IMR-90 (cell line): ENCODE results near the gene GRIPAP1. TPM values are rescaled to one million over a fixed set of nuclear protein-coding genes. Genes with fewer than 3 reads are reported as not detected.
"Not testable (repeated sequence)": the region's sequence is repeated elsewhere in the genome, so short reads cannot be mapped to it uniquely, and the experiment has no call there.

Experiments used
- ATAC-seq: fragments of 200-7000 bp; cut with Tn5 transposase; 2 replicates; pipeline ENCODE4 v1.9.1; 2020; ENCODE audit warnings: low read depth, mild to moderate bottlenecking, moderate library complexity
- BruUV-seq: library from RNA; stranded (reverse); fragments of 400-500 nt; replicated peaks from 2 replicates; lab custom pipeline; 2021; lab: Mats Ljungman, UMichigan
- CTCF ChIA-PET: fragments of 300-600 bp; formaldehyde crosslinking; extraction: SDS; loops from one replicate; lab custom pipeline; 2021; ENCODE audit warnings: antibody characterized with exemption; lab: Yijun Ruan, JAX
- POLR2A ChIA-PET: fragments of 300-600 bp; sonication (Branson Sonifier 250); formaldehyde crosslinking; loops from one replicate; lab custom pipeline; 2022; ENCODE audit warnings: antibody characterized with exemption; ENCODE audit not compliant: unreplicated experiment; lab: Charles Lee
- DNase-seq: peaks from one replicate; pipeline ENCODE4 v3.0.0; 2013
- H2AFZ ChIP-seq: replicated peaks from 2 replicates; pipeline ENCODE3; 2013; ENCODE audit warnings: low read length, mild to moderate bottlenecking; ENCODE audit not compliant: poor library complexity
- H2AK5ac ChIP-seq: 2 replicates; pipeline ENCODE4 v1.6.1; 2013; ENCODE audit warnings: low read depth, low read length, inconsistent platforms
- H2AK9ac ChIP-seq: replicated peaks from 2 replicates; pipeline ENCODE3; 2013; ENCODE audit warnings: mild to moderate bottlenecking, low read depth, low read length, moderate library complexity; ENCODE audit not compliant: poor library complexity
- H2BK120ac ChIP-seq: 2 replicates; pipeline ENCODE4 v1.6.1; 2013; ENCODE audit warnings: low read depth, low read length, inconsistent platforms
- H2BK15ac ChIP-seq: 3 replicates; pipeline ENCODE4 v1.6.1; 2013; ENCODE audit warnings: low read depth, low read length, inconsistent platforms
- H2BK20ac ChIP-seq: 2 replicates; pipeline ENCODE4 v1.6.1; 2013; ENCODE audit warnings: low read depth, mild to moderate bottlenecking, inconsistent platforms, low read length, moderate library complexity
- H2BK5ac ChIP-seq: 2 replicates; pipeline ENCODE4 v1.6.1; 2013; ENCODE audit warnings: mild to moderate bottlenecking, low read depth, low read length, inconsistent platforms; ENCODE audit not compliant: poor library complexity, severe bottlenecking
- H3K14ac ChIP-seq: replicated peaks from 2 replicates; pipeline ENCODE4 v1.6.1; 2013; ENCODE audit warnings: low read depth, low read length, inconsistent platforms
- H3K18ac ChIP-seq: 2 replicates; pipeline ENCODE4 v1.6.1; 2013; ENCODE audit warnings: low read depth, low read length, control low read depth
- H3K23ac ChIP-seq: 2 replicates; pipeline ENCODE4 v1.6.1; 2013; ENCODE audit warnings: low read depth, low read length, inconsistent platforms
- H3K27ac ChIP-seq: 2 replicates; pipeline ENCODE4 v1.5.1; 2013; ENCODE audit warnings: mild to moderate bottlenecking, control low read depth, low read length; ENCODE audit not compliant: insufficient read depth
- H3K27me3 ChIP-seq: 2 replicates; pipeline ENCODE4 v1.6.1; 2013; ENCODE audit warnings: low read length; ENCODE audit not compliant: control insufficient read depth, insufficient read depth
- H3K36me3 ChIP-seq: 2 replicates; pipeline ENCODE4 v1.6.1; 2013; ENCODE audit warnings: low read length, mixed read lengths; ENCODE audit not compliant: control insufficient read depth, insufficient read depth
- H3K4ac ChIP-seq: 2 replicates; pipeline ENCODE4 v1.6.1; 2013; ENCODE audit warnings: low read depth, low read length, inconsistent platforms
- H3K4me1 ChIP-seq: 2 replicates; pipeline ENCODE4 v1.6.1; 2013; ENCODE audit warnings: low read length, mixed read lengths; ENCODE audit not compliant: control insufficient read depth, insufficient read depth
- H3K4me2 ChIP-seq: 2 replicates; pipeline ENCODE4 v1.6.1; 2013; ENCODE audit warnings: low read depth, mild to moderate bottlenecking, control low read depth, low read length, moderate library complexity
- H3K4me3 ChIP-seq: 2 replicates; pipeline ENCODE4 v1.5.1; 2013; ENCODE audit warnings: low read depth, mild to moderate bottlenecking, control low read depth, low read length, moderate library complexity; ENCODE audit not compliant: insufficient read depth
- H3K56ac ChIP-seq: 2 replicates; pipeline ENCODE4 v1.6.1; 2013; ENCODE audit warnings: low read length, inconsistent platforms; ENCODE audit not compliant: insufficient read depth; ENCODE audit errors: extremely low read depth
- H3K79me1 ChIP-seq, 2 experiments: 2 replicates each; pipeline ENCODE4 v1.6.1; 2013; ENCODE audit warnings: low read length in 2 of 2, inconsistent platforms in 1 of 2, low read depth in 1 of 2
- H3K9ac ChIP-seq: 2 replicates; pipeline ENCODE4 v1.6.1; 2013; ENCODE audit warnings: low read depth, low read length, control low read depth
- H3K9me1 ChIP-seq: 2 replicates; pipeline ENCODE4 v1.6.1; 2013; ENCODE audit warnings: low read length, inconsistent platforms; ENCODE audit not compliant: insufficient read depth
- H3K9me3 ChIP-seq: 2 replicates; pipeline ENCODE4 v1.6.1; 2013; ENCODE audit warnings: low read length; ENCODE audit not compliant: control insufficient read depth, insufficient read depth
- H4K20me1 ChIP-seq: 2 replicates; pipeline ENCODE4 v1.6.1; 2013; ENCODE audit warnings: low read length, inconsistent platforms; ENCODE audit not compliant: insufficient read depth
- H4K5ac ChIP-seq: 2 replicates; pipeline ENCODE4 v1.6.1; 2013; ENCODE audit warnings: mild to moderate bottlenecking, low read depth, low read length, control low read depth
- H4K8ac ChIP-seq, 2 experiments: 2 replicates each; pipeline ENCODE4 v1.6.1; 2013; ENCODE audit warnings: low read depth in 2 of 2, low read length in 2 of 2, control low read depth in 1 of 2, inconsistent platforms in 1 of 2
- H4K91ac ChIP-seq: 2 replicates; pipeline ENCODE4 v1.6.1; 2013; ENCODE audit warnings: low read depth, low read length, inconsistent platforms; ENCODE audit not compliant: insufficient read depth
- WGBS, 2 experiments: methylation state at CpG; one replicate each; pipeline versions ENCODE4 v1.1.5 to v1.1.7; 2013; ENCODE audit warnings: missing lambda C conversion rate in 2 of 2; ENCODE audit not compliant: insufficient read length in 1 of 2; ENCODE audit errors: extremely low coverage in 2 of 2; 5-methylcytosine and 5-hydroxymethylcytosine counted together
- dilution Hi-C: fragments of 300-500 bp; cut with HindIII; formaldehyde crosslinking; loops from one replicate; pipeline ENCODE4 v1.14.3; 2018; ENCODE audit warnings: low sequenced_read_pairs; ENCODE audit not compliant: unreplicated experiment
- in situ Hi-C: fragments of 300-500 bp; cut with MboI; formaldehyde crosslinking; loops from 3 replicates; pipeline ENCODE4 v1.14.3; 2019; ENCODE audit warnings: low sequenced_read_pairs, inconsistent platforms, mixed read lengths
- intact Hi-C: fragments of 100-400 bp; cut with micrococcal nuclease; formaldehyde crosslinking; loops from 2 replicates; pipeline ENCODE4 v1.10.0; 2022
- polyA plus RNA-seq, 3 experiments: library from polyadenylated mRNA; depleted of rRNA; stranded (reverse); fragments of >200 nt; gene quantifications; 2 replicates each; pipeline ENCODE4 v1.2.3, GENCODE V29; 2012; ENCODE audit warnings: low replicate concordance in 1 of 3
- total RNA-seq: library from RNA; depleted of rRNA; stranded (reverse); fragments of >200 nt; gene quantifications from 2 replicates; pipeline ENCODE4 v1.2.3, GENCODE V29; 2012

The GRIPAP1 gene
- total and polyA plus RNA-seq, 2 of the 4 experiments (the other 2 are of a cell fraction), result 17.9 to 25.0 TPM

DNA sequence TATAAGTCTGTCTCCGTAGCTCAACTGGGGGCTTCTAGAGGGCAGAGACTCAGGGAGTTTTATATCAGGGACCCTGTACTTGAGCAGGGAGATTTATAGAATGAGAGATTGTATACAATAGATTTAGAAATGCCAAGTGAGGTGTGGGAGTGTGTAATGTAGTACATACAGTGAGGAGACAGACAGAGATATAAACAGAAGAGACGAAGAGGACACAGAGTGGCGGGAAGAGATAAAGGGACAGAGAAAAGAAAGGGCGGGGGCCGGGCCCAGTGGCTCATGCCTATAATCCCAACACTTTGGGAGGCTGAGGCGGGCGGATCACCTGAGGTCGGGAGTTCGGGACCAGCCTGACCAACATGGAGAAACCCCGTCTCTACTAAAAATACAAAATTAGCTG lies 21.7 kb downstream of the GRIPAP1 start:
- ATAC-seq, H3K9me1 ChIP-seq, H3K27me3 ChIP-seq, H2AFZ ChIP-seq, intact Hi-C loops, H3K9me3 ChIP-seq, H3K4ac ChIP-seq, H2BK15ac ChIP-seq, DNase-seq, H2AK5ac ChIP-seq, H3K56ac ChIP-seq, H2AK9ac ChIP-seq, CTCF ChIA-PET, H4K91ac ChIP-seq, H2BK20ac ChIP-seq, H3K18ac ChIP-seq, H3K23ac ChIP-seq, dilution Hi-C loops, BruUV-seq, H3K9ac ChIP-seq, in situ Hi-C loops, H3K4me1 ChIP-seq, H3K4me3 ChIP-seq, POLR2A ChIA-PET, H4K5ac ChIP-seq, H3K14ac ChIP-seq, H4K20me1 ChIP-seq, H3K79me1 ChIP-seq, H3K4me2 ChIP-seq, H2BK5ac ChIP-seq, H3K27ac ChIP-seq, H4K8ac ChIP-seq, H2BK120ac ChIP-seq: not testable (repeated sequence)
- peaks cover 32% of the 10 kb centered on the region for H3K36me3 ChIP-seq
- WGBS, 2 experiments, result 85% methylated on average over 3 of the region's 10 CpGs; no CpG with 5 or more reads in 1 of the 2 experiments
